ENCODE results near the gene PCSK7. TPM values are rescaled to one million over a fixed set of nuclear protein-coding genes. Genes with fewer than 3 reads are reported as not detected.

Gene PCSK7
- total RNA-seq, 2 experiments from 2014 or later, result 98.8 to 107 TPM

- TF ChIP-seq, protein P1, sequence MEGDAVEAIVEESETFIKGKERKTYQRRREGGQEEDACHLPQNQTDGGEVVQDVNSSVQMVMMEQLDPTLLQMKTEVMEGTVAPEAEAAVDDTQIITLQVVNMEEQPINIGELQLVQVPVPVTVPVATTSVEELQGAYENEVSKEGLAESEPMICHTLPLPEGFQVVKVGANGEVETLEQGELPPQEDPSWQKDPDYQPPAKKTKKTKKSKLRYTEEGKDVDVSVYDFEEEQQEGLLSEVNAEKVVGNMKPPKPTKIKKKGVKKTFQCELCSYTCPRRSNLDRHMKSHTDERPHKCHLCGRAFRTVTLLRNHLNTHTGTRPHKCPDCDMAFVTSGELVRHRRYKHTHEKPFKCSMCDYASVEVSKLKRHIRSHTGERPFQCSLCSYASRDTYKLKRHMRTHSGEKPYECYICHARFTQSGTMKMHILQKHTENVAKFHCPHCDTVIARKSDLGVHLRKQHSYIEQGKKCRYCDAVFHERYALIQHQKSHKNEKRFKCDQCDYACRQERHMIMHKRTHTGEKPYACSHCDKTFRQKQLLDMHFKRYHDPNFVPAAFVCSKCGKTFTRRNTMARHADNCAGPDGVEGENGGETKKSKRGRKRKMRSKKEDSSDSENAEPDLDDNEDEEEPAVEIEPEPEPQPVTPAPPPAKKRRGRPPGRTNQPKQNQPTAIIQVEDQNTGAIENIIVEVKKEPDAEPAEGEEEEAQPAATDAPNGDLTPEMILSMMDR (IDR thresholded peaks at IDR 0.05), result no peak
- Mint-ChIP-seq H3K4me1 (ENCODE audit: low read depth) (no peaks in the 10 kb centered on the region), H3K27ac (no peak within 1 kb of the TSS), H3K9me3 (no peaks in the 10 kb centered on the region), H3K36me3 (ENCODE audit: low read depth) (peaks cover 7% of the 10 kb centered on the region), H3K27me3 (no peaks in the 10 kb centered on the region), H3K4me3 (no peak within 1 kb of the TSS)
- ATAC-seq, result no peak
- DNase-seq, result no peak
- POLR2A ChIA-PET, result interaction anchor here (1.2 kb wide), 1 partner anchor 31 kb away, joined by 3 read pairs; no protein-coding TSS in a partner anchor
- CTCF ChIA-PET, result no interaction called here
- intact Hi-C loops (cut with micrococcal nuclease), result no loop called here
These were observed 32.6 kb downstream of the PCSK7 start, which contains the start of gene TAGLN for GRCh38 chr11:117199053-117199915. Gene TAGLN (plus strand): TSS chr11:117199370. CDS start chr11:117203014, 3,644 bp downstream.

DNA sequence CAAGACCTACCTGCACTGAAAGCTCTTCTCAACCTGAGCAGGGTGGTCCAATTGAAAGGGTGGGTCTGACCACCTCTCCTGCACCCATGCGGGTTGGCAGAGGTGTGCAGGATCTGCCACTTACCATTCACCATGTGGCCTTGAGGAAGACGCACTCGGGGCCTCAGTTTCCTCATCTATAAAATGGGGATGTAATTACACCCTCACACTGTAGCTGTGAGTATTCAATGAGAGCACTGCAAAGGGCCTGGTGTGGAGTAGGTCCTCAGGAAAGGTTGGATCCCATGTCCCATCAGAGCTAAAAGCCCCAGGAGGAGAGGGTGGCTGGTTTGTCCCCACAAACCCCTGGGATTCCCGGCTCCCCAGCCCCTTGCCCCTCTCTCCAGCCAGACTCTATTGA is 33.3 kb downstream of the PCSK7 start:
- Mint-ChIP-seq H3K4me3 (no peak overlapping the region), H3K27ac (no peak overlapping the region), H3K27me3 (no peaks in the 10 kb centered on the region), H3K9me3 (no peaks in the 10 kb centered on the region), H3K36me3 (ENCODE audit: low read depth) (peaks cover 3% of the 10 kb centered on the region), H3K4me1 (ENCODE audit: low read depth) (no peaks in the 10 kb centered on the region)
- DNase-seq (no peak), ATAC-seq (no peak)
- TF ChIP-seq, protein P1 (IDR thresholded peaks at IDR 0.05), result no peak
- ChIA-PET CTCF (no interaction called here), POLR2A (interaction anchor here (1.2 kb wide), 1 partner anchor 32 kb away, joined by 3 read pairs; no protein-coding TSS in a partner anchor)
- intact Hi-C loops (cut with micrococcal nuclease), result no loop called here

- TF ChIP-seq, protein P1 (IDR thresholded peaks at IDR 0.05), result peak; percentile 18
- ChIA-PET POLR2A (interaction anchor here (1.0 to 1.2 kb wide), 2 partner anchors 15 to 33 kb away, joined by 3 to 5 read pairs; no protein-coding TSS in a partner anchor), CTCF (interaction anchor here (0.9 to 1.6 kb wide), 4 partner anchors 14 to 29 kb away, joined by 3 to 6 read pairs (median 3); no protein-coding TSS in a partner anchor)
- no peak overlapping the region for H3K27ac Mint-ChIP-seq
- intact Hi-C loops (cut with micrococcal nuclease), result no loop called here
- no peaks in the 10 kb centered on the region for H3K4me1 Mint-ChIP-seq (ENCODE audit: low read depth)
- H3K9me3 Mint-ChIP-seq, result no peaks in the 10 kb centered on the region
- DNase-seq, result no peak
- no peak overlapping the region for H3K4me3 Mint-ChIP-seq
- ATAC-seq, result peak; percentile 28
- H3K27me3 Mint-ChIP-seq, result no peaks in the 10 kb centered on the region
- H3K36me3 Mint-ChIP-seq (ENCODE audit: low read depth), result no peaks in the 10 kb centered on the region
These were observed 34.1 kb downstream of the PCSK7 start for GRCh38 chr11:117197516-117198456.

DNA sequence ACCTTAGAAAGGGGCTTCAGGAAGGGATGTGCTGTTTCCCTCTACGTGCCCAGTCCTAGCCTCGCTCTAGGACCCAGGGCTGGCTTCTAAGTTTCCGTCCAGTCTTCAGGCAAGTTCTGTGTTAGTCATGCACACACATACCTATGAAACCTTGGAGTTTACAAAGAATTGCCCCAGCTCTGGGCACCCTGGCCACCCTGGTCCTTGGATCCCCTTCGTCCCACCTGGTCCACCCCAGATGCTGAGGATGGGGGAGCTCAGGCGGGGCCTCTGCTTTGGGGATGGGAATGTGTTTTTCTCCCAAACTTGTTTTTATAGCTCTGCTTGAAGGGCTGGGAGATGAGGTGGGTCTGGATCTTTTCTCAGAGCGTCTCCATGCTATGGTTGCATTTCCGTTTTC is 34.9 kb downstream of the PCSK7 start:
- intact Hi-C loops (cut with micrococcal nuclease), result no loop called here
- ATAC-seq (no peak), DNase-seq (no peak)
- no peak overlapping the region for H3K27ac Mint-ChIP-seq
- H3K4me3 Mint-ChIP-seq, result no peak overlapping the region
- H3K27me3 Mint-ChIP-seq, result no peaks in the 10 kb centered on the region
- no peaks in the 10 kb centered on the region for H3K36me3 Mint-ChIP-seq (ENCODE audit: low read depth)
- ChIA-PET CTCF (interaction anchor here (0.6 to 1.6 kb wide), 5 partner anchors 14 to 29 kb away, joined by 3 to 6 read pairs (median 3); no protein-coding TSS in a partner anchor), POLR2A (interaction anchor here (1.0 kb wide), 1 partner anchor 14 kb away, joined by 5 read pairs; no protein-coding TSS in a partner anchor)
- no peaks in the 10 kb centered on the region for H3K4me1 Mint-ChIP-seq (ENCODE audit: low read depth)
- TF ChIP-seq, protein P1 (IDR thresholded peaks at IDR 0.05), result no peak
- H3K9me3 Mint-ChIP-seq, result no peaks in the 10 kb centered on the region
